Lower leg skin (tissue), 3 donors: ENCODE measurements around the gene SFMBT1.

Source experiments
- POLR2A ChIP-seq, 2 donors: fragments of 450-650 bp; IDR thresholded peaks; one replicate each; pipeline ENCODE4 v1.6.1; 2016 to 2017; ENCODE audit warnings: antibody characterized with exemption in 2 of 2, mild to moderate bottlenecking in 1 of 2, moderate library complexity in 1 of 2
- TF ChIP-seq, protein P1 (sequence below), 3 donors: fragments of 450-650 bp; IDR thresholded peaks; one replicate each; pipeline ENCODE4 v1.5.1; 2016; ENCODE audit warnings: antibody characterized with exemption in 3 of 3, mild to moderate bottlenecking in 3 of 3, moderate library complexity in 2 of 3

DNA sequence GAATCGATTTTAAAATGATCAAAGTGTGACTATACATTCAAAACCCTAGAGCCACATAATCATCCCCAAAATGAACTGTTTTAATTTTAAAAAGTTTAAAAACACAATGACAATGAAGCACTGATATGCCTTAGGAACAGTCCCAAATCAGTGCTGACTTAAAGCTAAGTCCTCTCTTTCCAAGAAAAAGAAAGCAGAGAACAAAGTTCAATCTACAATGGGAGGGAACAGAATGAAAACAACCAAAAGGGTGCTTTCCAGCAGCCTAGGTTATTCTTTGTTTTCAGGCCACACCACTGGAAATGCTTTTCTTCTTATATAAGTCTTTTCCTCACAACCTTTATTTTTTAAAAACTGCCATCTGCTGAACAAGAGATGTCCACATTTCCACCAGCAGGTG, 141.3 kb downstream of the SFMBT1 start:
- TF ChIP-seq, protein P1, sequence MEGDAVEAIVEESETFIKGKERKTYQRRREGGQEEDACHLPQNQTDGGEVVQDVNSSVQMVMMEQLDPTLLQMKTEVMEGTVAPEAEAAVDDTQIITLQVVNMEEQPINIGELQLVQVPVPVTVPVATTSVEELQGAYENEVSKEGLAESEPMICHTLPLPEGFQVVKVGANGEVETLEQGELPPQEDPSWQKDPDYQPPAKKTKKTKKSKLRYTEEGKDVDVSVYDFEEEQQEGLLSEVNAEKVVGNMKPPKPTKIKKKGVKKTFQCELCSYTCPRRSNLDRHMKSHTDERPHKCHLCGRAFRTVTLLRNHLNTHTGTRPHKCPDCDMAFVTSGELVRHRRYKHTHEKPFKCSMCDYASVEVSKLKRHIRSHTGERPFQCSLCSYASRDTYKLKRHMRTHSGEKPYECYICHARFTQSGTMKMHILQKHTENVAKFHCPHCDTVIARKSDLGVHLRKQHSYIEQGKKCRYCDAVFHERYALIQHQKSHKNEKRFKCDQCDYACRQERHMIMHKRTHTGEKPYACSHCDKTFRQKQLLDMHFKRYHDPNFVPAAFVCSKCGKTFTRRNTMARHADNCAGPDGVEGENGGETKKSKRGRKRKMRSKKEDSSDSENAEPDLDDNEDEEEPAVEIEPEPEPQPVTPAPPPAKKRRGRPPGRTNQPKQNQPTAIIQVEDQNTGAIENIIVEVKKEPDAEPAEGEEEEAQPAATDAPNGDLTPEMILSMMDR (IDR thresholded peaks at IDR 0.05) = no peak
- no peak for TF ChIP-seq POLR2A (IDR thresholded peaks at IDR 0.05)
